ENCODE data around the gene IMMT.
A peak's percentile ranks its signal among the peaks of the same experiment; 100 is the strongest.
"Not testable (repeated sequence)": the region's sequence is repeated elsewhere in the genome, so short reads cannot be mapped to it uniquely, and the experiment has no call there.

IMMT gene

DNA sequence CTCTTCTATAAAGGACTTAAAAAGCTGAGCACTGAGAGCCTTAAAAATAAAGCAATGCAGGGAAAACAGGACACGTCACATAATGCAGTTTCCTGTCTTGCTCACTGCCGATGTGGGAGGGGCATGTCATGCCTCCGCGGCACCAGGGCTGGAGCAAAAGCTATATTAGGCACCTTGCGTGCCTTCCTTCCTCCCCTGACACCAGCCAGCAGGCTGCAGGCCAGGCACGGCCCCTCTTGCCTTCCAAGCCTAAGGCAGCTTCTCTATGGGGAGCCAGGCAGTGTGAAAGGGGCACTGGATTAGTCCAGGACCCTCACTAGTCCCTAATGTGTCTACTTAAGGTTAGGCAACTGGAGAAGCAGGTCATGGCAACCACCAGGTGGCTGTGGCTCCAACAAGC is 30.3 kb upstream of the IMMT start:
- FAIRE-seq, result no peak

DNA sequence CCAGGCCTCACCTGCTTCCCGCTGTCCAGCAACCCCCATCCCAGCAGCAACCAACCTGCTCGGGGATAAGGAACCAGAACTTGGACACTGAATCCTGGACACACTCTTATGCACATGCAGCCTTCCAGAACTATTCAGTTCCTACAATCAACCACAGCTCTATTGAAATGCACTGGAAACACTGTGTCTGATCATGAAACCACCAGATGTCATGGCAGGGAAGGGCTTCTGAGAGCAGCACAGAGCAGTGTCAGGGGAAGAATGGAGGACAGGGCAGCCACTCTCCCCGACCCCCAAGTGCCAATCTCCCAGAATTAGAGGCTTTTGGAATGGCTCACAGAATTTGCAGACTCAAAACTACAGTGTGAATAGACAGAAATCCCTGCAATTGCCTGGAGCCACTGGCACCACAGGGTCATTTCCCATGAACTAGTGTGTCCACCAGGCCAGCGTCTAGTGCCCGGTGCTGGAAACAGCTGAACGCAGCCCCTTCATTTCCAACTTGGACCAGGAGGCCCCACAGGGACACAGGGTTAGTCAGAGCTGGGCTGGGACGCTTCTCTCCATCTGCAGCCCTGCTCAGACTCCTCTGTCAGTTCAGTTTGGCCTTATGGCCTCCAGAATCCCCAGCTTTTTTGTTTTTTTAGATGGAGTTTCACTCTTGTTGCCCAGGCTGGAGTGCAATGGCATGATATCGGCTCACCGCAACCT is 29.5 kb upstream of the IMMT start:
- FAIRE-seq, result no peak

DNA sequence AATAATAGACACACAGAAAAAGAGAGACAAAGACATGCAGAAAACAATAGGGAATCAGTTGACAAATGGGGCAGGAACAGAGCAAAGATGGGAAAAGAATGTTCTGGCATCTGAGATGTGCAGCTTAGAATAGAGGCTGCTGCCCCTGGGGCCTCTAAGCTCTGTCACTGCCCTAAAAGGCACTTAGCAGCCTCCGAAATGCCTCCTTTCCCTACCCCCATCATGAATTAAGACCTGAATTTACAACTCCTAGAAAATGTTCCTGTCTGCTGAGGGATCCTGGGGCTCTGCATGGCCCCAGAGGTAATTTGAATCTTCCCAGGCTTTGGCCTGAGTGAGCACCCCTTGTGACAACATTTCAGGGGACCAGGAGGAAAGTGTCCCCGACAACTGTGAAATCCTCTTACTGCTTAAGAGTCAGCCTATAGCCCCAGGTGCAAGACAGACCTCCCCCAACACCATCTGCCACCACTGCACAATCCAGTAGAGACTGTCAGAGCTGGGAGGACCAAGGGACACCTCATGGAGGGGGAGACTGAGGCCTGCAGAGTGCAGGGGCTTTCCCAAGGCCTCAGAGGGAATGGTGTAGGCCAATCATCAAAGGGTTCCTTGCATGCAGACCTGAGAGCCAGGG is 28.8 kb upstream of the IMMT start:
- no peak for FAIRE-seq

- FAIRE-seq, result no peak
Measured at GRCh38 chr2:86223140-86223926, 28.1 kb upstream of the IMMT start.

- peak; percentile 8 for FAIRE-seq
Measured at GRCh38 chr2:86221066-86221684, 25.9 kb upstream of the IMMT start.

DNA sequence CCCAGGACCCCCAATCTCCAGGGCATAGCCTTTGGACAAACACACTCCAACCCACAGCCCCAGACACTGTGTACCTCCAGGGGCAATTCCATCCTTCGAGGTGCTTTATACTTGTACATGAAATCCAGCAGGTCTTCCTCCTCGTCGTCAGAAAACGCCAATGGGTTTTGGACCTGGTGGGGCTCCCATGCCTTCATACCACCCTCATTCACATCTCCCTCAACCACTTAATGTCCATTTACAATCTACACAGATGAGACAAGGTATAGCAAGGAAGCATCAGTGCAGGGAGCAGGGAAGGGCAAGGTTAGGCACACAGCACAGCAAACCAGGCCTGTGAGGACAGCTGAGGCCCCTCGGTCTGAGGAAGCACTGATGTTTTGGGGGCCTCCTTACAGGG is 24.6 kb upstream of the IMMT start:
- FAIRE-seq, result no peak

- FAIRE-seq, result no peak
Measured at GRCh38 chr2:86218124-86218523, 22.9 kb upstream of the IMMT start.

DNA sequence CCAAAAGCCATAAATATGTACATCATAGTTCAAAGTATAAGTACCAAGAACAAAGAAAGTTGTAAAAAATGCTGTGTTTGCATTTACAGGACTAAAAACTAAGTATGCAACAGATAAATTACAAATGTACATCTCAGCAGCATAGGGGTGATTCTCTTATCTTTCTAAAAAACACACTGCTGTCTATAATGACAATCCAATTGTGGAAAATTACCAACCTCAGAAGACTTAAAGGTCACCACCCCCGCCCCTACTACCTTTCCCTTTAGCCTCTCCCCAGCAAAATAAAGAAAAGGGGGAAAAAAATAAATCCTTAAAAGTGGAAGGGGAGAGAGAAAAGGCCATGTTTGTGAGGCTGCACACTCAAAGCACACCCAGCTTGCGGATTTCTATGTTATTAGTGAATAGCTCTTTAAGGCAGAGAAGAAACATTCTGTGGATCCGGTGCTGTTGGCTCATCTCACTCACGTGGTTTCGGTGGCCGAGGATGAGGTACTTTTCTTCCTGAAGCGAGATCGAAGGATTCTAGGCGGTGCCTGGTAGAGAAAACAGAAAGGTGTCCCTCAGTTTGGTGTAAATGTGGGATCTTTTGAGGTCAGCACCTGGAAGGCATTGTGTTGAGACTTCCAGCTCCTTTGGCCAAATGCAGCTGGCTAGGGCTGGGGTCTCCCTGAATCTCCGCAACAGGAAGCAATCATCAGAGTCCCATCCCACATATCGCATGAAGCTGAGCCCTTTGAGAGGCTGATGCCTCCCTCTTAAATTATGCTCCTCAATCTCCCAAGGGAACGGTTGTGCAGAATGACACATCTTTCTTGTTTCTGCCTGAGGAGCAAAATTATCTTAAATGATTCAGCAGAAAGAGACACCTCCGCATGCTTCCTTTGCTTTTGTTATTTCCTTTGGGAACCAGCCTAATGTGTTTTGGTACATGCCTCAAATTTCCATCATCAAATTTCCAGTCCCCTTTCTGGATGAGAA is 21.6 kb upstream of the IMMT start:
- no peak for FAIRE-seq

GRCh38 chr2:86214503-86214832 is 19.2 kb upstream of the IMMT start:
- no peak for FAIRE-seq

DNA sequence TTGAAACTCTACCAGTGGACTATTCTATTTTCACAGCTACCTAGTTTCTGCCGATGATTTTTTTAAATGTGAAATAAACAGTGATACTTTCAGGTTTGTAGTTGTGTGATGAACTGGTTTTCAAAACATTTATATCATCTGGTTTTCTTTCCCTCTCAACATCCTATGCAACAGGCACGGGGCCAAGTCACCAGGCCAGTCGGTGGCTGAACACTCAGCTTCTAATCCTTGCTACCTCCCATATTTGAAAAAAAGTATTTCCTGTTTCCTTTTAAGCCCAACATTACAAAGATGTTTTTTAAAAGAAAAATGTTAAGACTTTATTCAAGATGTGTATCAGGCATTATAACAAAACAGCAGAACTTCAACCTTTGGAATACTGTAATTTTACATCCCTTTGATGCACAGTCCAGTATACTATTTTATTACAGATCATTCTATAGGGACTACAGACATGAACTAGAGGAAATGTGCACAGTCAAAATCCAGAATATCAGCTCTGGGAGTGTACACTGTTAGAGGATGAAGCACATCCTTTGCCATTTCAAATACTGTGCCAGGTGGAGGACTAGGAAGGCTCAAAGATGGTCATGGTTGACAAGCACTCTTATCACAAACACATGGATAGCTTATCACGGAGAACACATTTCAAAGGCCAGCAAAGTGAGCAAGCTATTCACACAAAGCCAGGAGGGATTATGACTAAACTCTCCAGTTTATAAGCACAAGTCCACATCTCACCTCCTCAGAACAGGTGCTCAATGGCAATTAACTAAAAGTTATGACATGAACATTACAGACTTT is 18.6 kb upstream of the IMMT start:
- no peak for FAIRE-seq

GRCh38 chr2:86213056-86213455 is 17.8 kb upstream of the IMMT start:
- FAIRE-seq, result no peak

DNA sequence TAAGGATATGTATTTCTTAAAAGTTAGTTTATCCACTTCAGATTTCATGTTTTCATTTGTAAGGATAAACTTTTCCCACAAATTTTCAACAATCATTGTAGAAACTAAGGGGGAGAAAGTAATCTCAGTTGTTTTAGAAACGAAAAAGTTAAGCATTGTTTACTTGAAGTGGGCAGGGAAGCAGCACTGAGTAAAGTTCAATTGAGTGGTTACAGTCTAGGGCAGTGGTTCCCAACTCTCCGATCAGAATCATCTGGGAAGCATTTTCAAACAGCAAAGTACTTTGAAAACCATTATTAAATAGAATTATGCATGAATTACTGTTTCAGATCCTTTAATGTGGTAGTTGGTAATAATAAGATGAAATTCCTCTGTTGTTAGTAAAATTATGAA is 16.5 kb upstream of the IMMT start:
- FAIRE-seq, result no peak

GRCh38 chr2:86211033-86211795 is 16.0 kb upstream of the IMMT start:
- FAIRE-seq, result no peak

- no peak for FAIRE-seq
Measured at GRCh38 chr2:86204458-86204857, 9.2 kb upstream of the IMMT start.

- no peak for FAIRE-seq
Measured at GRCh38 chr2:86203614-86204013, 8.4 kb upstream of the IMMT start.

DNA sequence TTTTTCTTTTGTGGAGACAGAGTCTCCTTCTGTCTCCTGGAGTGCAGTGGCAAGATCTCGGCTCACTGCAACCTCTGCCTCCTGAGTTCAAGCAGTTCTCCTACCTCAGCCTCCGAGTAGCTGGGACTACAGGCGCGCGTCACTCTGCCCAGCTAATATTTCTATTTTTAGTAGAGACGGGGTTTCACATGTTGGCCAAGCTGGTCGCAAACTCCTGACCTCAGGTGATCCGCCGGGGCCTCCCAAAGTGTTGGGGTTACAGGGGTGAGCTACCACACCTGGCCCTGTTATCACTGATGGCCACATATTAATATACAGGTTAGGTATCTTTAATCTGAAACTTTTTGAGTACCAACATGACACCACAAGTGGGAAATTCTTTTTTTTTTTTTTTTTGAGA is 7.4 kb upstream of the IMMT start:
- no peak for FAIRE-seq

GRCh38 chr2:86202336-86202692 is 7.1 kb upstream of the IMMT start:
- FAIRE-seq, result no peak

DNA sequence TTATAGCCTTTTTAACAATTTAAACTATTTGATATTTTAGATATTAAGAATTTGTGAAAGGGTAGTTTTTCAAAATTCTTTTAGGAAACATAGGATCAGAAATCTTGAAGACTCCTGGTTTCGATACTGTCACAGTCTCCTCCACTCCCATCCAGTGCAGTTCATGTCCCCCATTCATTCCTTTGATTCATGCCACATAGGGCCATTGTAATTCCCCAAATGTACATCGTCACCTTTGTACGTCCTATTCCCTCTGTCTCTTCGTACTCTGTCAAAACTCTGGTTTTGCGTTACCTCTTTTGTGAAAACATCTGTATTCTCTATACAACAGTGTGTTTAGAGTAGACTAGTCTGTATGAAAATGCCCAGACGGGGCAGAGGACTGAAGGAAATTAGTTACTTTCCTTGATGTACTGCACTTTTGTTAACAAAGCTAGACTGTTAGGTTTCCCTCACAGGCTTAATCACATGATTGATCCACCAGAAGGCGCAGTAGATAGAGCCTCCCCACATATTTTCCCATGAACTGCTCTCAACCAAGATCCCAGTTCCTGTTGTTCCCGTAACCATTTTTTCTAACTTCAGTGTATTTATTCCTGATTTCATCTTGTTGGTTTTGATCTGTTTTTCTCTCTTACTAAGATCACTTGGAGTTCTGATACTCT is 6.5 kb upstream of the IMMT start:
- FAIRE-seq, result no peak

- FAIRE-seq, result not testable (repeated sequence)
Measured at GRCh38 chr2:86200564-86200963, 5.3 kb upstream of the IMMT start.

- no peak for FAIRE-seq
Measured at GRCh38 chr2:86199834-86200177, 4.5 kb upstream of the IMMT start.

Measured in G401.6 (cell line).